ENCODE measurements around the gene ZNF714.
A peak's percentile ranks its signal among the peaks of the same experiment; 100 is the strongest.
"Not testable (repeated sequence)": the region's sequence is repeated elsewhere in the genome, so short reads cannot be mapped to it uniquely, and the experiment has no call there.

Gene ZNF714

GRCh38 chr19:21133633-21134032 lies 51.6 kb downstream of the ZNF714 start:
- no peak for DNase-seq

GRCh38 chr19:21134934-21135366 lies 52.9 kb downstream of the ZNF714 start:
- no peak for DNase-seq

GRCh38 chr19:21135433-21135832 lies 53.4 kb downstream of the ZNF714 start:
- DNase-seq = no peak

GRCh38 chr19:21138130-21138529 lies 56.1 kb downstream of the ZNF714 start:
- DNase-seq = no peak

GRCh38 chr19:21141006-21141405 lies 59.0 kb downstream of the ZNF714 start:
- DNase-seq = not testable (repeated sequence)

GRCh38 chr19:21141787-21142464 lies 59.9 kb downstream of the ZNF714 start, which contains the start of gene ZNF431:
TSS of gene ZNF431 (plus strand) at chr19:21142040. CDS start at chr19:21142184, 144 bp downstream.
- DNase-seq = peak; percentile 98

GRCh38 chr19:21143428-21143827 lies 61.4 kb downstream of the ZNF714 start:
- no peak for DNase-seq

GRCh38 chr19:21143854-21144253 lies 61.9 kb downstream of the ZNF714 start:
- no peak for DNase-seq

GRCh38 chr19:21147540-21147939 lies 65.5 kb downstream of the ZNF714 start:
- no peak for DNase-seq

- DNase-seq = no peak
Measured at GRCh38 chr19:21148681-21149080, 66.7 kb downstream of the ZNF714 start.

GRCh38 chr19:21149877-21150276 lies 67.9 kb downstream of the ZNF714 start:
- no peak for DNase-seq

- no peak for DNase-seq
Measured at GRCh38 chr19:21151460-21151859, 69.5 kb downstream of the ZNF714 start.

- no peak for DNase-seq
Measured at GRCh38 chr19:21158523-21159135, 76.6 kb downstream of the ZNF714 start.

- no peak for DNase-seq
Measured at GRCh38 chr19:21164541-21164940, 82.5 kb downstream of the ZNF714 start.

GRCh38 chr19:21166436-21166835 lies 84.4 kb downstream of the ZNF714 start:
- DNase-seq = no peak
